GM18519 (cell line): Measurements from ENCODE around the gene ADRM1.
A peak's percentile ranks its signal among the peaks of the same experiment; 100 is the strongest.

Experiments
- ATAC-seq: cut with Tn5 transposase; IDR thresholded peaks from one replicate; pipeline ENCODE4 v1.9.1; 2021; ENCODE audit warnings: mild to moderate bottlenecking, moderate library complexity; ENCODE audit not compliant: unreplicated experiment, low FRiP score

ADRM1 gene

GRCh38 chr20:62335532-62335931 is 32.7 kb downstream of the ADRM1 start:
- ATAC-seq: no peak

GRCh38 chr20:62336329-62336728 is 33.5 kb downstream of the ADRM1 start:
- ATAC-seq: no peak

GRCh38 chr20:62336775-62337557 is 34.2 kb downstream of the ADRM1 start:
- ATAC-seq: no peak

DNA sequence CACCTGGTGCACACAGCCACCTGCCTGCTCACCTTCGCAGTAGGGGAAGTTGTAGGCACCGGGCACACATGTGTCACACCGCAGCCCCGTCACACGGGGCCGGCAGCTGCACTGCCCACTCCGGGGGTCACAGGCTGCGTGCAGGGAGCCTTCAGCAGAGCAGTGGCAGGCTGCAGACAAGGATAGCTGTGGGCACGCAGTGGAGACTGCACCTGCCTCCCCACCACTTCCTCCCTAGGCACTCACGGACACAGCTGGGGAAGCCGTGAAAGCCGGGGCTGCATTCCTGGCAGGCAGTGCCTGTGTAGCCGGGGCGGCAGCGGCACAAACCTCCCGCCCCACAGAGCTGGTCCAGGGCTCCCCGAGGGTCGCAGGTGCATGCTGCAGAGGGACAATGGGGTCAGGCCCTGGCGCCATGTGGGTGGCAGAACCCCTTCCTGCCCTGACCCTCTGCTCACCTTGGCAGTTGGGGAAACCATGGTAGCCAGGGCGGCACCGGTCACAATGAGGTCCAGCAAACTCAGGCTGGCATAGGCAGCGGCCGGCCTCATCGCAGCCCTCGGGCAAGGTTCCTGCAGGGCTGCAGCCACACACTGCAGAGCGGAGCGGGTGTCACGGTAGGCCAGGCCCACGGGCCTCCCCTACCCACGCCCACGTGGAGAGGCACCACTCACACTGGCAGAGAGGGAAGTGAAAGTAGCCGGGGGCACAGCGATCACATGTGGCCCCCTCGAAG is 34.9 kb downstream of the ADRM1 start:
- no peak for ATAC-seq

DNA sequence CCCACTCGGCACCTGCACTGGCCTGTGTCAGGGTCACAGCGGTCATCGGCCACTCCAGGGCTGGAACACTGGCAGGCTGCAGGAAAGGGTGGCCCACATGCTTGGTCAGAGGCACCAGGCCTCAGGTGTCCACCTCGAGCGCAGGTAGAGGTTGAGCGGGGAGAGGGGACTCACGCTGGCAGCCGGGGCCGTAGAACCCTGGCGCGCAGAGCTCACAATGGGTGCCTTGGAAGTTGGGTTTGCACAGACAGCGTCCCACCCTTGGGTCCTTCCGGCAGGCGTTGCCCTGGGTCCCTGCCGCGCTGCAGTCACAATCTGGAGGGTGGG is 35.5 kb downstream of the ADRM1 start:
- no peak for ATAC-seq

- ATAC-seq: peak; percentile 46
Measured at GRCh38 chr20:62339647-62340062, 36.9 kb downstream of the ADRM1 start.

DNA sequence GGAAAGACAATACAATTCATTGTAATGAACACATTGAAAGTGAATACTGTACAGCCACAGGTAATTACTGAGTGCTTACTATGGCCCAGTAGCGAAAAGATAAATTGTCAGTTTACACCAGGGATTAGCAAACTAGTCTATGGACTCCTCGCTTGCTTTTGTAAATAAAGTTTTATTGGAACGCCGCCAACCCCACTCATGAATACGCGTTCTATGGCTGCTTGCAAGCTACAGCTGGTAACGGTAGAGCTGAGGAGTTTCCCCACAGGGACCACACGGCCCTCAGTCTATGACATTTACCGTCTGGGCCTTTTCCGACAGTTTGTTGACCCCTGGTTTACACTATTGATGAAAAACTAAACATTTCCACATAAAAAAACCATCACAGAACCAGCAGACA is 40.1 kb downstream of the ADRM1 start:
- ATAC-seq: no peak

- no peak for ATAC-seq
Measured at GRCh38 chr20:62344092-62344491, 41.3 kb downstream of the ADRM1 start.

- no peak for ATAC-seq
Measured at GRCh38 chr20:62344782-62345181, 42.0 kb downstream of the ADRM1 start.

DNA sequence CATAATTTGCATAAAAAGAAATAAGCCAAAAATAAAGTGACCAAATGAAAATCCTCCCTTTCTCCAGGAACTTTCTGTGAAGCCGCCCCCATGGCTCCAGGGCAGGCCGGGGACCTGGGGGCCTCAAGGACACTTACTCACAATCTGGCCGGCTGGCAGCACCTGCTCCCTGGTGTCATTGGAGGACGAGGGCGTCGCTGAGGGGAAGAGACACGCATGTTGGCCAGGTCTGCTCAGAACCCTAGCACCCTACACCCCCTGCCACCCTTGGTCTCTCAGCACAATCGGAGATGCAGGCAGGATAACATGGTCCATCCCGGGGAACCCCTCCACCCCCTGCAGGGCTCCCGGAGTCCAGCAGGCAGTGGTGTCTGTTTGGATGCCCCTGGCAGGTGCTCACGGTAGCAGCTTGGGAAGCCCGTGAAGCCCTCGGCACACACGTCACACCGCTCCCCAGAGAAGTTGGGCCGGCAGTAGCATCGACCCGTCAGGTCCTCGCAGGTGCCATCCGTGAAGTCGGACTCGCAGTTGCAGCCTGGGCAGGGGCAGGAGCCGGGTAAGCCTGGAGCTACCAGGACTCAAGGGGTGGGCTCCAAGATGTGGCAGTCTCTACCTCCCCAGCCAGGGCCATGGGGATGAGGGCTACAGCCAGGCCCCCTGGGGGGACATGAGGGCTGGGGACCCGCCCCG is 43.0 kb downstream of the ADRM1 start:
- no peak for ATAC-seq

GRCh38 chr20:62346398-62347150 is 43.8 kb downstream of the ADRM1 start:
- ATAC-seq: no peak

DNA sequence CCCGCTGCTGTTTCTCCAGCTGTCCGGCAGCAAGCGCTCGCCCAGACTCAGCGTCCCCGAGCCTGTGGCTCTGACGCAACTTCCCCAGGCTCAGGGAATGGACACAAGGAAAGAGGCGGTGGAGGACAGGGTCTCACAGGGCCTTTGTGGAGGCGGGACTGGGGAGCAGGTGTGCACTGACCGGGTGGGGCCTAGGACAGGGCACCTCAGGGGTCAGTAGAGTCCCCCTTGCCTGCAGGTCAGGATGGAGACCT is 44.3 kb downstream of the ADRM1 start:
- ATAC-seq: no peak

- no peak for ATAC-seq
Measured at GRCh38 chr20:62347445-62347844, 44.6 kb downstream of the ADRM1 start.

DNA sequence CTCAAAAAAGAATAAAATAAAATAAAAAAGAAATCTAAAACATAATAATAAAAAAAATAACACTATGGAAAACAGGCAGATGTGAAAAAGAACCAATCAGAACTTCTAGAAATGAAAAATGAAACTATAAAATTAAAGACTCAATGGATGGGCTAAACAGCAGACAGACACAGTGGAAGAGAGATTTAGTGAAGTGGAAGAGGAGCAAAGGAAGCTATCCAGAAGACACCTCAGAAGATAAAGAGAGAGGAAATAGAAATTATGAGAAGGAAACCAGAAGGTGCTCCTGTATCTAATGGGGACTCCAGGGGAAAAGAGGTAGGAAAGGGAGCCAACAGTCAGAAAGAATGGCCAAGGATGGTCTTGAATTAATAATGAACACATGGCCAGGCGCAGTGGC is 45.8 kb downstream of the ADRM1 start:
- ATAC-seq: no peak

DNA sequence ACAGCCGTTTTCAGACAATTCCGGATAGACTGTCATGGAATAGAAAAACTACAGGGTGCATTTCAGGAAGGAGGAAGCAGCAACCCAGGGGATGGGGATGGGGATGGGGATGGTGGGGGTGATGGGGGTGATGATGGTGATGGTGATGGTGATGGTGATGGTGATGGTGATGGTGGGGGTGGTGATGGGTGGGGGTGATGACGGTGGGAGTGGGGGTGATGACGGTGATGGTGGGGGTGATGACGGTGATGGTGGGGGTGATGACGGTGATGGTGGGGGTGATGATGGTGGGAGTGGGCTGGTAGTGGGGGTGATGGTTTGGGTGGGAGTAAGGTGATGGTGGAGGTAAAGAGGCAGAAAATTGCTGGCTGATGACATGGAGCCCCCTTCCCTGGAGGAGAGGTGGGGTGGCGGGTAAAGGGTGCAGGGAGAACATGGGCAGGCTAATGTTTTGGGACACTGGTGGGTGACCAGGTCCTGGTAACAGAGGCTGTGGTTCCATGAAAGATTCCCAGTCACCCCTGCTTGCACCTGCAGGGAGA is 46.8 kb downstream of the ADRM1 start:
- no peak for ATAC-seq

- ATAC-seq: no peak
Measured at GRCh38 chr20:62350098-62350628, 47.4 kb downstream of the ADRM1 start.

- ATAC-seq: no peak
Measured at GRCh38 chr20:62350629-62351422, 48.0 kb downstream of the ADRM1 start.

GRCh38 chr20:62351469-62352401 is 48.9 kb downstream of the ADRM1 start:
- ATAC-seq: no peak
